H7 (cell line): ENCODE results near the gene APOD. TPM values are rescaled to one million over a fixed set of nuclear protein-coding genes. Genes with fewer than 3 reads are reported as not detected.

ENCODE experiments used
- total RNA-seq: library from RNA; depleted of rRNA; stranded (reverse); fragments of >200 nt; shearing (Covaris generic); gene quantifications from 2 replicates; pipeline ENCODE4 v1.2.3, GENCODE V29; 2014; rRNA removed

Gene APOD
- total RNA-seq, 1 experiment from 2014 or later, result not detected

Other genes starting within 250 kb of the APOD start
- 27.5 and 45.9 TPM in 2 replicates for gene ACAP2, start 140.9 kb downstream of the APOD start, total RNA-seq
- 76.4 and 121 TPM in 2 replicates for gene PPP1R2, start 40.6 kb downstream of the APOD start, total RNA-seq
- 0.52 and 0.69 TPM in 2 replicates for gene MUC20, start 137.0 kb upstream of the APOD start, total RNA-seq
- gene MUC4, start 228.0 kb upstream of the APOD start, total RNA-seq, result 3.5 and 4.0 TPM in 2 replicates